DND-41 (cell line): ENCODE data around the gene RHOT2.

Experiments
- ATAC-seq: fragments of 200-7000 bp; cut with Tn5 transposase; 3 replicates; pipeline ENCODE4 v1.9.1; 2021; ENCODE audit warnings: low read depth; ENCODE audit not compliant: insufficient read depth
- DNase-seq: peaks from one replicate; pipeline ENCODE4 v3.0.0-alpha.2; 2020
- H2AFZ ChIP-seq: 2 replicates; pipeline ENCODE4 v1.6.0; 2012; ENCODE audit warnings: low read depth, low read length
- H3K27ac ChIP-seq: 2 replicates; pipeline ENCODE4 v1.5.1; 2012; ENCODE audit warnings: low read length, inconsistent platforms
- H3K27me3 ChIP-seq: fragments of 200-600 bp; sonication (generic); 2 replicates; pipeline ENCODE4 v1.6.0; 2012; ENCODE audit warnings: low read length, mild to moderate bottlenecking, inconsistent platforms; ENCODE audit not compliant: insufficient read depth, poor library complexity
- H3K36me3 ChIP-seq: 2 replicates; pipeline ENCODE4 v1.5.1; 2012; ENCODE audit warnings: low read length, inconsistent platforms; ENCODE audit not compliant: insufficient read depth
- H3K4me1 ChIP-seq: 2 replicates; pipeline ENCODE4 v1.5.1; 2012; ENCODE audit warnings: mild to moderate bottlenecking, low read length; ENCODE audit not compliant: insufficient read depth
- H3K4me2 ChIP-seq: 2 replicates; pipeline ENCODE4 v1.6.0; 2012; ENCODE audit warnings: mild to moderate bottlenecking, moderate library complexity, low read length, inconsistent platforms; ENCODE audit not compliant: insufficient read depth
- H3K4me3 ChIP-seq, 2 experiments: fragments of 200-600 bp in 1 of 2; shearing (Covaris generic) in 1 of 2; 2 replicates each; pipeline ENCODE4 v1.5.1; 2012 to 2016; ENCODE audit warnings: inconsistent platforms in 2 of 2, low read length in 2 of 2, mild to moderate bottlenecking in 2 of 2, low read depth in 1 of 2, moderate library complexity in 1 of 2
- H3K79me2 ChIP-seq: 2 replicates; pipeline ENCODE4 v1.6.0; 2012; ENCODE audit warnings: low read length, inconsistent platforms; ENCODE audit not compliant: insufficient read depth
- H3K9ac ChIP-seq: 2 replicates; pipeline ENCODE4 v1.6.0; 2012; ENCODE audit warnings: low read depth, mild to moderate bottlenecking, inconsistent platforms, low read length, moderate library complexity
- H3K9me3 ChIP-seq: 2 replicates; pipeline ENCODE4 v1.5.1; 2012; ENCODE audit warnings: low read length, moderate library complexity, mild to moderate bottlenecking, inconsistent platforms; ENCODE audit not compliant: insufficient read depth, severe bottlenecking
- H4K20me1 ChIP-seq: 2 replicates; pipeline ENCODE4 v1.6.0; 2012; ENCODE audit warnings: low read length; ENCODE audit not compliant: insufficient read depth
- EZH2 ChIP-seq: IDR thresholded peaks from 3 replicates; pipeline ENCODE4 v1.6.1; 2012; ENCODE audit warnings: borderline replicate concordance, low read depth, mild to moderate bottlenecking, moderate library complexity, low read length, inconsistent platforms; ENCODE audit not compliant: severe bottlenecking
- TF ChIP-seq, protein P1 (sequence below): IDR thresholded peaks from 2 replicates; pipeline ENCODE4 v1.5.1; 2012; ENCODE audit warnings: borderline replicate concordance, low read length, moderate library complexity, mild to moderate bottlenecking; ENCODE audit not compliant: poor library complexity, severe bottlenecking; ENCODE audit errors: extremely low read depth

Gene RHOT2

DNA sequence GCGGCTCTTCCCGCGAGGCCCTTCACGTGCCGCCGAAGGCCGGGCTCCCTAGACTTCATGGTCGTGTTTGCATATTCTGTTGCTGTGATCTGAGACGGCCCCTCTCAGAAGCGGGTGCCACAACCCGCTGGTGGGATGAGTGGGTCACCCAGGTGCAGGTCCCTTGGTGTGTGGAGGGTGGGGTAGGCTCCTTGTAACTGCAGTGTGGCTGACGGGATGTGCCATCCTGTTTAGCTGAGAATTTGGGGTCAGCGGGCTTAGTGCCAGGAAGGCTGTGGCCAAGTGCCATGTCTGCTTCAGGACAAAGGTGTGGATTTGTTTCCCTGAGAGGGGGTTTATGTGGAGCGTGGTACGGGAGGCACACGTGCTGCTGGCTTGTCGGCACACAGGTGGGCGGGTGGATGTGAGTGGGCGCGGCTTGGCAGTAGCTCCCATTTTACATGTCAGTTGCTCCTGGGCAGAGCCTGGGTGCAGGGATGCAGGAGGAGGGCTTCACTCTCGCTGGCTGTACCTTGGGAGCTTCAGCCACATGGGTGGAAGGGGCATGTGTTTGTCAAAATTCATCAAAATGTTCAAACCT, 46.3 kb upstream of the RHOT2 start:
- Histone ChIP-seq H2AFZ (no peak overlapping the region), H3K27me3 (no peaks in the 10 kb centered on the region), H3K9ac (no peak overlapping the region), H3K4me1 (no peaks in the 10 kb centered on the region), H3K36me3 (peaks cover 13% of the 10 kb centered on the region), H3K79me2 (peaks cover 14% of the 10 kb centered on the region), H4K20me1 (peaks cover 39% of the 10 kb centered on the region), H3K9me3 (no peaks in the 10 kb centered on the region), H3K4me3 (no peak overlapping the region), H3K4me2 (no peak overlapping the region), H3K27ac (no peak overlapping the region)
- TF ChIP-seq, protein P1, sequence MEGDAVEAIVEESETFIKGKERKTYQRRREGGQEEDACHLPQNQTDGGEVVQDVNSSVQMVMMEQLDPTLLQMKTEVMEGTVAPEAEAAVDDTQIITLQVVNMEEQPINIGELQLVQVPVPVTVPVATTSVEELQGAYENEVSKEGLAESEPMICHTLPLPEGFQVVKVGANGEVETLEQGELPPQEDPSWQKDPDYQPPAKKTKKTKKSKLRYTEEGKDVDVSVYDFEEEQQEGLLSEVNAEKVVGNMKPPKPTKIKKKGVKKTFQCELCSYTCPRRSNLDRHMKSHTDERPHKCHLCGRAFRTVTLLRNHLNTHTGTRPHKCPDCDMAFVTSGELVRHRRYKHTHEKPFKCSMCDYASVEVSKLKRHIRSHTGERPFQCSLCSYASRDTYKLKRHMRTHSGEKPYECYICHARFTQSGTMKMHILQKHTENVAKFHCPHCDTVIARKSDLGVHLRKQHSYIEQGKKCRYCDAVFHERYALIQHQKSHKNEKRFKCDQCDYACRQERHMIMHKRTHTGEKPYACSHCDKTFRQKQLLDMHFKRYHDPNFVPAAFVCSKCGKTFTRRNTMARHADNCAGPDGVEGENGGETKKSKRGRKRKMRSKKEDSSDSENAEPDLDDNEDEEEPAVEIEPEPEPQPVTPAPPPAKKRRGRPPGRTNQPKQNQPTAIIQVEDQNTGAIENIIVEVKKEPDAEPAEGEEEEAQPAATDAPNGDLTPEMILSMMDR = no peak
- no peak for TF ChIP-seq EZH2
- ATAC-seq (no peak), DNase-seq (no peak)

DNA sequence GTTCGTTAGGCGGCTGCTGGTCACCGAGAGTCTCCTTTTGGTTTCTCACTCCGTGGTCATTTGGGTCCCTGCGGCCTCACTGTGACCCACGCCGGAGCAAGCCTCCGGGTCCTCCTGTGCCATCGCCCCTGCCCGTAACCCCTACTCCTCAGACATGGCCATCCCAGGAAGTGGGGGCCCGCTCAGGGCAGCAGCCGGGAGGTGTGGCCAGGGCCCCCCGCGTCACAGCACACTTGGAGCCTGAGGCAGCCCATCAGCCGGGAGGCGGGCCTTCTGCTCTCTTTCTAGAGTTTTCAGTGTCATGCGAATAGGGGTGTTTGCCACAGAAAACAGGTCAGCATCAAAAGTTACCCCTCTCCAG, 45.0 kb upstream of the RHOT2 start:
- peaks cover 21% of the 10 kb centered on the region for H3K36me3 ChIP-seq
- no peak overlapping the region for H3K4me2 ChIP-seq
- H3K4me1 ChIP-seq = no peaks in the 10 kb centered on the region
- TF ChIP-seq EZH2 = no peak
- TF ChIP-seq, protein P1 = no peak
- H4K20me1 ChIP-seq = peaks cover 35% of the 10 kb centered on the region
- no peaks in the 10 kb centered on the region for H3K27me3 ChIP-seq
- no peak overlapping the region for H3K27ac ChIP-seq
- no peak overlapping the region for H2AFZ ChIP-seq
- DNase-seq (no peak), ATAC-seq (no peak)
- no peak overlapping the region for H3K9ac ChIP-seq
- no peak overlapping the region for H3K4me3 ChIP-seq
- H3K79me2 ChIP-seq = peaks cover 9% of the 10 kb centered on the region
- H3K9me3 ChIP-seq = no peaks in the 10 kb centered on the region

DNA sequence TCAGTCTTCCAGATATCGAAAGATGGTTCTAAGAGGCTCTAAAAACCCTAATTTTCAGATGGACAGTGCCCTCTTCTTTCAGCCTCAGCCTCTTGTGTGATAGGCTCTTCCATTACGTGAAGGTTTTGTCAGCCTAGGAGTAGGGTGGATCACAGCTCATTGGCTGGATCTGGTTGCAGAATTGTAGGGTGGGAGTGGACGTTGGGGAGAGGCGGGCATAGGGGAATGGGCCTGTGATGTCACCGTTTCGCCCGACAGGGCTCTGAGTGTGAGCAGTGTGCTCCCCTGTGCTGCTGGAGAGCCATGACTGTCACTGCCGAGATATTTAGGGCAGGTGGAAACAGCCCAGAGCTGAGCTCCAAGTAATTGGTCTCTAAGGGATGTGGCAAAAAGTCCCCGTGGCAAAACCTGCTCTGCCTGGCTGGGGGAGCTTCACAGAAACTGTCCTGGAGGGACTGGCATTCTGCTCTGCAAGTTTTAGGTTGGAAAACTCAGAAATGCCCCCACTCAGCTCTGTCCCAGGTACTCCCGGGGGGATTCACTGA, 43.3 kb upstream of the RHOT2 start:
- H3K4me2 ChIP-seq = no peak overlapping the region
- no peak overlapping the region for H3K9ac ChIP-seq
- H2AFZ ChIP-seq = no peak overlapping the region
- peaks cover 21% of the 10 kb centered on the region for H3K36me3 ChIP-seq
- no peaks in the 10 kb centered on the region for H3K4me1 ChIP-seq
- ATAC-seq (no peak), DNase-seq (no peak)
- TF ChIP-seq, protein P1 = no peak
- no peak for TF ChIP-seq EZH2
- H4K20me1 ChIP-seq = peaks cover 23% of the 10 kb centered on the region
- no peak overlapping the region for H3K4me3 ChIP-seq
- no peaks in the 10 kb centered on the region for H3K9me3 ChIP-seq
- no peaks in the 10 kb centered on the region for H3K27me3 ChIP-seq
- H3K27ac ChIP-seq = no peak overlapping the region
- peaks cover 4% of the 10 kb centered on the region for H3K79me2 ChIP-seq
